Non-pigmented ciliary epithelial cell (primary cell): ENCODE measurements around the gene NKAIN2.
"Not testable (repeated sequence)": the region's sequence is repeated elsewhere in the genome, so short reads cannot be mapped to it uniquely, and the experiment has no call there.

Experiments
- DNase-seq: peaks from one replicate; pipeline ENCODE4 v3.0.0-alpha.2; 2010; ENCODE audit warnings: low read depth

The NKAIN2 gene

DNA sequence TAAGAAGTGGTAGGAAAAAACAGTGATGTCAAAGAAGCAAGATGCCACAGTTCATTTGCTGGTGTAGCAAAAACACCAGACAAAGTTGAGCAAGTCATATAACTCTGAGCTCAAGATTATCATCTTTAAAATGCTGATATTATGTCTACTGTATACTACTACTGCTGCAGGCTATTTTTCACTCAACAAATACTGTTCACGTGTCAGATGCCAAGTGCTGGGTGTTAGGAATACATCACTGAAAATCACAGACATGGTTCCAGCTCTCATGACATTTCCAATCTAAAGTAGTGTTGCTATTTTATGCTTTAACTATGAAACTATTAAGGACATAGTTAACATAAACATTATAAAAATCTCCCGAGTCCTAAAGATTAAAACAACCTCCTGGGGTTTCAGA is 163.0 kb downstream of the NKAIN2 start:
- no peak for DNase-seq

DNA sequence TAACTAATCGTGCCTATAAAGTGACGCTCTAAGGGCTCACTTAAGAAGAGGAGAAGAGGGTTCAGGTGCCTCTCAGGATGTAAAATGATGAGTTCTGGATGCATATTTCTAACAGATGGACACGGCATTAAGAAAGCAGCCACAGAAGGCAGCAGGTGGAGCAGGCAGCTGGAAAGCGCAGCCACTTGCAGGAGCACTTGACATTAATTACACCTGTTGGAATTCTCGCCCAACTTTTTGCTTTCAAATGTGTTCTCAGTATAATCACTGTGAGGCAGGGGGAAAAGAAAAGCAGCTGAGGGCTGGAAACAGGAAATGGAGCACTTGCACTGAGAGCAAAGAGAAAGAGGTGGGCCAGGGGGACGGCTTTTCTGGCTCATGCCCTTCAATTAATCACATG is 164.2 kb downstream of the NKAIN2 start:
- no peak for DNase-seq

- DNase-seq: no peak
Observed at GRCh38 chr6:123972600-123973294, 169.1 kb downstream of the NKAIN2 start.

GRCh38 chr6:123980311-123980710 is 176.6 kb downstream of the NKAIN2 start:
- no peak for DNase-seq

DNA sequence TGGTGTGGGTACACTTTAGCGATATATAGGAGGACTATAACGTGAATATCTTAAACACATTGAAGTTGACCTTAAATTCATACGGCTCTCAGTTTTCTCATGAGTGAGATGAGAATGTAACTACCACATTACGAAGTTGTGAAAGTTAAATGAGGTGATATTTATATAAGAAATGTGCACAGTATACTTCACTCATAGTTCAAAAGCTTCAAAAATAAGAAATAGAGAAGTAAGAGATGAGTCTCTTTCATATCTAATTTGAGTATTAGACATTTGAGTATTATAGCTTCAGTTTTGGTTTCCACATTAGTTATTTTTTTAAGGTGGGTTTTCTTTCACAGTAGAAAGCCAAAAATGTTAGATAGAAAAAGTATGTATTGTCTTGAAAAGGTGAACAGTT is 183.3 kb downstream of the NKAIN2 start:
- no peak for DNase-seq

GRCh38 chr6:123989918-123990317 is 186.3 kb downstream of the NKAIN2 start:
- not testable (repeated sequence) for DNase-seq

- DNase-seq: no peak
Observed at GRCh38 chr6:123990376-123990775, 186.7 kb downstream of the NKAIN2 start.

DNA sequence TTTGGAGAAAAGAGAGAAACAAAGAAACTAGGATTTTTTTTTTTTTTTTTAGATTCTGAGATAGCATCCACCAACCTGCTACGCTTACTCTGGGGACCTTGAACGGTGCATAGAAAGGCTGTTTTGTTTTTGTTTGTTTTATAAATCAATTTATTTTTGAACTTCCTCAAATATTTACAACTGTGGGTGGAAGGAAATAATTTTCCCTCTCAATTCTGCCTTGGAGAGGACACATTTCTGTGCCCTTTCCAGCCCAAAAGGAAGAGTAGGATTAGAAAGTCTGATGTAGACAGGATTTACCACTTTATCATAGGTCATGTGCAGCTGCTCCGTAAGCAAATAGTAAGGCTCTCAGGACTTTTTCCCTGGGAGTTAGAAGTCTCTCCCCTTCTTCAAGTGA is 190.5 kb downstream of the NKAIN2 start:
- no peak for DNase-seq

DNA sequence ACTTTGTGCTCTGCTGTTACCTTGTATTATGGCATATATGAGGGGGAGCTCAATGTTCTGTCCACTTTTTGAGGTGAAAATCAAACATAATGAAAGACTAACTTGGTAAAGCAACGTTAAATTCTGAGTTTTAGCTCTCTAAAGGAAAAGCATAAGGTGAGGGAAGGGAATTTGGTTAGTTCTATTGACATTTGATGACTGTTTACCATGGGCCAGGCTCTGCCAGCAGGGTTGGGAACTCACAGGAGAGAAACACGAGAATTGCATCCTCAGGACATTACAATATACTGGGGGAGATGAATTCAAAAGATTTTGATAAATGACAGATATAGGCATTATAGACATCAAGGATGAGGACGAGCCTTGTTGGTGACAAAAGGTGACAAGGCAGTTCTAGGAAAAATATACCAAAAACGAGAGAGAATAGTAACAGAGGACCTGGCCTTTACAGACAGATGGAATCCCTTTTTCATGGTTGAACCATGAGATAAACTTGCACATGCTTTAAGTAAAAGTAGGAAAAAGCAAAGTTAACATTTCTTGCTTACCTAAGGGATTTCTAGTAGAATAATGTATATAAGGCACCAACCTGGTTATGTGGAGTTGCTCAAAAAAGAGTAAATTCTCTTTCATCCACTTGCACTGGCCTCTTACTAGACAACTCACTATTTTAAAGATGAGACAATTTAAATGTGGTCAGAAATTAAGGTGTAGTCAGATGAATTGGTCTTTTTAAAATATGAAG is 191.4 kb downstream of the NKAIN2 start:
- DNase-seq: no peak

GRCh38 chr6:123997223-123997622 is 193.6 kb downstream of the NKAIN2 start:
- DNase-seq: no peak

DNA sequence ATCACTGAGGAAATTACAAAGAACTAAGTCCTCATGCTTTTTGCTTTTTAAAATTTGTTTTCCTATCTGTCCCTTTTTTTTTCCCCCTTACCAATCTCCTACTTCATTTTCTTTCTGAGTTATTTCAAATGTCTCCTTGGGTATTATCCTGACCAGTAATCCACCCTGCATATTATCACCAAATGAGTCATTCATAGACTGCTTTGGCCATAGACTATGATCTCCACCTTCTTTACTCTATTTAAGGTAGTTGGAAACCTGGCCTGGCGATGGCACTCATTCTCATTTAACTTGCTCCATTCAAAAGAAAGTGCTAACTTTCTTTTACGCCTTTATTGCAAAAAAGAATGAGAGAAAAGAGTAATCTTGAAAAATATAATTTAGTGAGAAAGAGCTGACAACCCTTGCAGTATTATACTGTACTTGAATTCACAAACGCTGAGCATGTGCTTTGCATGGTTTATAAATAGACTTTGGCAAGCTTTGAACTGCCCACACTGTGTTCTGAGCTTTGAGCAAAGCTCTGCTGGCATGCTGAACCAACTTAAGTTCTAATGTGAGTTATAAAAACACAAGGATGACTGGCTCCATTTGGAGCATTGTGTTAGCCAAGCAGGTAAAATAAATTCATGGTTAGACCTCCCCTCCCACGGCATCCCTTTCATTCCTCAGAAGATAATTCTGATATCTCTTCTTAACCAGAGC is 198.9 kb downstream of the NKAIN2 start:
- DNase-seq: peak; percentile 27

DNA sequence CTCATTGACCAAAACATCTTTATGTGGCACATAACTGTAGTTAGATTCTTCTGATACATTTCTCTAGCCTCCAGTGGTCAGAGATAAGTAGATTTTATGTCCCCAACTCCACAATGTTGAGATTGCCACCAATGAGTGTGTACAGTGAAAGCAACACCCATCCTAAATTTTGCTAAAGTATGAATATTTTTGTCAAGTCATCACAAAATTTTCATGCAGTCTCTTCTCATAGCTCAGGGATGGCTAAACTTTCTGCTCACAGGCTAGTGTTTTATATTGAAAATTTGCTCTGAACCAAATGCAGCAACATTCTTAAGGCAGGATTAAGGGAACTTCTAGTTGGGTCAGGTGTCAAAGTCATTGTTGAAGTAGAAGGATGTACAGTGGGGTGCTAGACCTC is 203.6 kb downstream of the NKAIN2 start:
- DNase-seq: no peak

- DNase-seq: no peak
Observed at GRCh38 chr6:124008000-124008987, 204.6 kb downstream of the NKAIN2 start.

DNA sequence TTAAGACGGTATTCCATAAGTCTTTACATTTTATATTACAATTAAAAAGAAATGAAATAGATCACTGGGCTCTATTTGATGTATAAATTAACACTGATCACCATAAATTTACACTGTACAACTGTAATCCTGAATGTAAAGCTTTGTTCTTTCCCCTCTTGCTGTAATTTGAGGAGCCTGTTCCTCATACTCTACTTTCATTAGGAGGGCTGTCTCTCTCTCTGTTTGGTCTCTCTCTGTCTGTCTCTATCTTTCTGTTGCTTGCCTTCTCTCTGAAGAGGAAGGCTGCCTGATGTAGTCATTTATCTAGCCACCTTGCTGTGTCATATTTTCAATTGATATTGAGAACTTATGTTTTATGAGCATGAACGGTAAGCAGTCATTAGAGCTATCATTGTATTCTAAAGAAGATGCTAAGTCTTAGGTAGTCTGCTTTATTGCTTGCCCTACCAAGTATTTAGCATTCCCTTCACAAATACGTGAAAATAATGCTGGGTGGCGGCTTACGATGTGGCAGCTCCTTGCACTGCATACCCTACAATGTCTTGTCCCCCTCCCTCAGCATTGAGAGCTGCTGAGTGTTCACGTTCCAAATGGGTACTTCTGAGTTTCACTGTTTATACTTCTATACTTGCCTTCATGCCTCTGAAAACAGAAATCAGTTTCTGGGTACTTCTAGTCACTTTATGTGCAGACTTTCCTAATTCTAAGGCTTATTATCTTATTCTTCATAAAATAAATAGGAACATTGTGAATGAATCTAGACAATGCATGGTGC is 205.5 kb downstream of the NKAIN2 start:
- no peak for DNase-seq

DNA sequence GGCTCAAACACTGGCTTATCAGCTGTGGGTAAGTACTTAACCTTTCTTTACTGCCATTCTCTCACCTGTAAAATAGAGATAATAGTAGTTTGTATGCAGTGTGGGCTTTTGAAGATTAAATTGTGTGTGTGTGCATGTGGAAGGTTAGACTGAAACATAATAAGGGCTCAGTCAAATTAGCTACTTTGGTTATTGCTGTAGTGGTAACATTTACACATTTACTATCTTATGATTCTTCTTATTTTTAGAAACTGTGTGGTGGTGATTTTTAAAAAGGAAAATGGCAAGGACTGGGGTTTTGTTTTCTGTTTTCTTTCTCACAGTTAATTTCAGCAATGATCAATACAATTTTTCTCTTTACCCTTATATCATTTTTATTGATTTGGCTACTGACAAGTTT is 206.9 kb downstream of the NKAIN2 start:
- DNase-seq: no peak

DNA sequence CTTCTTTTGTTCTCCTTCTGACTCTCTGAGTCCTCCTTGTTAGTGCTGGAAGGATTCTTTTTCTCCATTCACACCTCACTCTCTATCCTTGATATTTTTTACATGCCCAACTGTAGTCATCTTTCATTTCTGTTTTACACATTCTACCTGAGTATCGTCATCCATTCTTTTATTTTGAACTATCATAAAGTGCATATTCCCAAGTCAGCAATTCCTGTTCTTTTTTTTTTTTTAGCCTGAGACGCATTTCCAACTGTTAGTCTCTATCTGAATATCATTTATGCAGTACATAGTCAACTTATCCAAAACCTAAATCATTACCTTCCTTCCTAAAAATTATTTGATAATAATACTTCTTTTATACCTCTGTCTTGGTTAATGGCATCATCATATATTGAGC is 207.5 kb downstream of the NKAIN2 start:
- no peak for DNase-seq

DNA sequence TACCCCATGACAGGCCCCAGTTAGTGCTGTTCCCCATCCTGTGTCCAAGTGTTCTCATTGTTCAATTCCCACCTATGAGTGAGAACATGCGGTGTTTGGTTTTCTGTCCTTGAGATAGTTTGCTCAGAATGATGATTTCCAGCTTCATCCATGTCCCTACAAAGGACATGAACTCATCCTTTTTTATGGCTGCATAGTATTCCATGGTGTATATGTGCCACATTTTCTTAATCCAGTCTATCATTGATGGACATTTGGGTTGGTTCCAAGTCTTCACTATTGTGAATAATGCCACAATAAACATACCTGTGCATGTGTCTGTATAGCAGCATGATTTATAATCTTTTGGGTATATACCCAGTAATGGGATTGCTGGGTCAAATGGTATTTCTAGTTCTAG is 218.4 kb downstream of the NKAIN2 start:
- DNase-seq: not testable (repeated sequence)

- DNase-seq: no peak
Observed at GRCh38 chr6:124022641-124023040, 219.0 kb downstream of the NKAIN2 start.

DNA sequence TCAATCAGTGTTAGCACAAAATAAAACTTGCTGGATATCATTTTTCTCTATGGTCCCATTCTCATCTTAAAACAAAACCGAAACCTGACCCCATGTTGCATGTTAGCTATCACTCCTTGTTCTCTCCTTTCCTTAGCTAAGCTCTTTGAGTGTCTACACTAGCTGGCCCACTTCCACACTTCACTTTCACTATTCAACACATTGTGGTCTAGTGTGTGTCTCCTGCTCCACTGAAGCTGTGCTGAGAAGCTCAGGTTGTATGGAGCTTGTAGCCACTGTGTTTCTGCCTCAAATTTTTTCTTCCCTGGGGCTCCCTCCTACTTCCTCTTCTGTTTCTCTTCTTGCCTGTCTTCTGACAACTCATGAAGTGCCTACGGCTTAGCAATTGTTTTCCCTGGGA is 223.0 kb downstream of the NKAIN2 start:
- DNase-seq: no peak

DNA sequence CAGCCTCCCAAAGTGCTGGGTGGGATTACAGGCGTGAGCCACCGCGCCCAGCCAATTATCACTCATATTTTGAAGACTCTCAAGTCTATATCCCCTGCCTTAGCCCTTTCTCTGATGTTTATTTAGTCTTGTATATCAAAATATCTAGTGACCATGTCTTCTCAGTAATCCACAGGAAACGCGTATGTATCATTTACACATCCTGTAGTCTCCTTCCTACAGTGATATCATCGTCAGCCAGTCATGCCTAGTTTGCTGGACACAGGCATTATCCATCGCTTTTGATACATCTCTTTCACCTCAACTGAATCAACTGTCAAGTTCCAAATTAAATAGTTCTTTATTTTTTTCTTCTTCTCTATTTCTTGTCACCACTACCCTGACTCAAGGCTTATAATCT is 223.7 kb downstream of the NKAIN2 start:
- DNase-seq: no peak

- DNase-seq: no peak
Observed at GRCh38 chr6:124028117-124028516, 224.5 kb downstream of the NKAIN2 start.
